Lung (tissue), 12 donors: ENCODE measurements around the gene TMEM150A. TPM values are rescaled to one million over a fixed set of nuclear protein-coding genes. Genes with fewer than 3 reads are reported as not detected.

Experiments used
- ATAC-seq: fragments of 200-7000 bp; cut with Tn5 transposase; one replicate; pipeline ENCODE4 v1.9.1; 2020; ENCODE audit warnings: moderate number of reproducible peaks; ENCODE audit not compliant: insufficient read depth, low FRiP score
- DNase-seq, 3 donors: peaks; one replicate each; pipeline ENCODE4 v3.0.0-alpha.2; 2013 to 2017
- H3K27ac ChIP-seq, 2 donors: one replicate each; pipeline ENCODE4 v1.5.1; 2013; ENCODE audit warnings: mild to moderate bottlenecking in 2 of 2, moderate library complexity in 2 of 2, control low read depth in 1 of 2, inconsistent platforms in 1 of 2, low read depth in 1 of 2, low read length in 1 of 2
- H3K27me3 ChIP-seq, 3 donors: one replicate each; pipeline ENCODE4 v1.5.1; 2013; ENCODE audit warnings: low read length in 2 of 3; ENCODE audit not compliant: control insufficient read depth in 3 of 3, insufficient read depth in 3 of 3
- H3K36me3 ChIP-seq, 4 donors: one replicate each; pipeline ENCODE4 v1.5.1; 2013; ENCODE audit warnings: low read length in 4 of 4, mild to moderate bottlenecking in 1 of 4, moderate library complexity in 1 of 4; ENCODE audit not compliant: control insufficient read depth in 4 of 4, insufficient read depth in 4 of 4
- H3K4me1 ChIP-seq, 5 donors: one replicate each; pipeline ENCODE4 v1.5.1; 2013; ENCODE audit warnings: low read length in 5 of 5, mild to moderate bottlenecking in 2 of 5, moderate library complexity in 1 of 5; ENCODE audit not compliant: control insufficient read depth in 5 of 5, insufficient read depth in 5 of 5
- H3K4me3 ChIP-seq: one replicate; pipeline ENCODE4 v1.5.1; 2013; ENCODE audit warnings: mild to moderate bottlenecking, control low read depth, moderate library complexity
- H3K9ac ChIP-seq, 2 donors: one replicate each; pipeline ENCODE4 v1.5.1; 2013; ENCODE audit warnings: low read length in 2 of 2, control low read depth in 1 of 2; ENCODE audit not compliant: insufficient read depth in 1 of 2
- H3K9me3 ChIP-seq, 4 donors: one replicate each; pipeline ENCODE4 v1.5.1; 2013; ENCODE audit warnings: low read length in 3 of 4, mild to moderate bottlenecking in 1 of 4, moderate library complexity in 1 of 4; ENCODE audit not compliant: control insufficient read depth in 4 of 4, insufficient read depth in 3 of 4
- WGBS, 2 donors: extraction: QIAGEN DNeasy Blood & Tissue Kit; methylation state at CpG; one replicate each; pipeline ENCODE4 v1.1.7; 2013; 5-methylcytosine and 5-hydroxymethylcytosine counted together
- polyA plus RNA-seq, 2 donors: library from polyadenylated mRNA; stranded (reverse); fragments of 200-250 nt; gene quantifications; one replicate each; pipeline ENCODE4 v1.2.1, GENCODE V29; 2013
- total RNA-seq, 2 donors: library from RNA; depleted of rRNA in 1 of 2; stranded (reverse); fragments of >200 nt in 1 of 2; gene quantifications; one replicate each; pipeline ENCODE4 v1.2.1, GENCODE V29; 2014 to 2021
- TF ChIP-seq, protein P1 (sequence below): IDR thresholded peaks from 2 replicates; pipeline ENCODE4 v1.5.1; 2012; ENCODE audit warnings: mild to moderate bottlenecking; ENCODE audit errors: control extremely low read depth, extremely low read depth
- donor health status: control.
- donor health status: control.
- donor health status: Bipolar disorder and iron deficiency.
- donor health status: healthy.
- donor health status: DM: yes; HTN: yes; CAD: no.

TMEM150A gene
- total and polyA plus RNA-seq, 4 donors = 10.2 to 48.6 (median 31.8) TPM

DNA sequence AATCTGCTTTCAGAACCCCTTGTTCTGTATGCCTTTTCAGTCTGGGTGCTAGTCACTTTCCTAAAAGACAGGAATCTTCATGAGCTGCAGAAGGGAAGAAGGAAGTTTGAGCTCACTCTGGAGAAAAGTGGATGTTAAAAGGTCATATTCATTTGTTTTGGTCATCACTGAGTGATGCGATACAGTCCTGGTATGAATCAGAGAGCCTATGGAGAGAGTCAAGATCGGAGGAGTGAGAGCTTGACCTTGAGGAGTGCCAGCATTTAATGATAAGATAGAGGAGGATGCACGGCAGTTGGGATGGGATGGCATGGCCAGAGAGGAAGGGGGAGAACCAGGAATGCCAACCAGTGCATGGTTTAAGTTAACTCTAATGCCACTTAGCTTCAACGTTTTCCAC, 33.1 kb upstream of the TMEM150A start:
- Histone ChIP-seq H3K9me3 (no peaks in the 10 kb centered on the region), H3K27ac (no peak overlapping the region), H3K27me3 (no peaks in the 10 kb centered on the region), H3K4me1 (no peaks in the 10 kb centered on the region), H3K36me3 (peaks cover 36 to 43% (median 38%) of the 10 kb centered on the region in 4 donors), H3K4me3 (no peak overlapping the region), H3K9ac (no peak overlapping the region)
- ATAC-seq (no peak), DNase-seq (no peak)
- 65 to 75% methylated on average over 4 of the region's 4 CpGs for WGBS, 2 donors
- TF ChIP-seq, protein P1, sequence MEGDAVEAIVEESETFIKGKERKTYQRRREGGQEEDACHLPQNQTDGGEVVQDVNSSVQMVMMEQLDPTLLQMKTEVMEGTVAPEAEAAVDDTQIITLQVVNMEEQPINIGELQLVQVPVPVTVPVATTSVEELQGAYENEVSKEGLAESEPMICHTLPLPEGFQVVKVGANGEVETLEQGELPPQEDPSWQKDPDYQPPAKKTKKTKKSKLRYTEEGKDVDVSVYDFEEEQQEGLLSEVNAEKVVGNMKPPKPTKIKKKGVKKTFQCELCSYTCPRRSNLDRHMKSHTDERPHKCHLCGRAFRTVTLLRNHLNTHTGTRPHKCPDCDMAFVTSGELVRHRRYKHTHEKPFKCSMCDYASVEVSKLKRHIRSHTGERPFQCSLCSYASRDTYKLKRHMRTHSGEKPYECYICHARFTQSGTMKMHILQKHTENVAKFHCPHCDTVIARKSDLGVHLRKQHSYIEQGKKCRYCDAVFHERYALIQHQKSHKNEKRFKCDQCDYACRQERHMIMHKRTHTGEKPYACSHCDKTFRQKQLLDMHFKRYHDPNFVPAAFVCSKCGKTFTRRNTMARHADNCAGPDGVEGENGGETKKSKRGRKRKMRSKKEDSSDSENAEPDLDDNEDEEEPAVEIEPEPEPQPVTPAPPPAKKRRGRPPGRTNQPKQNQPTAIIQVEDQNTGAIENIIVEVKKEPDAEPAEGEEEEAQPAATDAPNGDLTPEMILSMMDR = no peak

DNA sequence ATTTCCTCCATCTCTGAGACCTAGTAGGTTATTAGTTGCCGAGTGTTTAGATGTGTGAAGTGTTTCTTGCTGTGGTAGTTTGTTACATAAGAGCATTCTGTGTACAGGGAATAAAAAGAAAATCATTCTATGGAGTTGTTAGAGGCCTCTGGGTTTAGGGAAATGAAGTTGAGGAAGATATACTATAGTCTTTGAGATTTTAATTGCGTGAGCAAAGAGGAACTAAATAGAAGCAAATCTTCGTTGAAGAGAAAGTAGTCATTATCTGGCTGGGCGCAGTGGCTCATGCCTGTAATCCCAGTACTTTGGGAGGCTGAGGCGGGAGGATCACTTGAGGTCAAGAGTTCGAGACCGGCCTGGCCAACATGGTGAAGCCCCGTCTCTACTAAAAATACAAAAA, 32.5 kb upstream of the TMEM150A start:
- Histone ChIP-seq H3K27ac (no peak overlapping the region), H3K27me3 (no peaks in the 10 kb centered on the region), H3K4me3 (no peak overlapping the region), H3K4me1 (no peaks in the 10 kb centered on the region), H3K9ac (no peak overlapping the region), H3K9me3 (no peaks in the 10 kb centered on the region), H3K36me3 (peaks cover 36 to 43% (median 39%) of the 10 kb centered on the region in 4 donors)
- WGBS, 2 donors = 79 to 81% methylated on average over 8 of the region's 8 CpGs
- ATAC-seq (no peak), DNase-seq (no peak)
- TF ChIP-seq, protein P1 = no peak

DNA sequence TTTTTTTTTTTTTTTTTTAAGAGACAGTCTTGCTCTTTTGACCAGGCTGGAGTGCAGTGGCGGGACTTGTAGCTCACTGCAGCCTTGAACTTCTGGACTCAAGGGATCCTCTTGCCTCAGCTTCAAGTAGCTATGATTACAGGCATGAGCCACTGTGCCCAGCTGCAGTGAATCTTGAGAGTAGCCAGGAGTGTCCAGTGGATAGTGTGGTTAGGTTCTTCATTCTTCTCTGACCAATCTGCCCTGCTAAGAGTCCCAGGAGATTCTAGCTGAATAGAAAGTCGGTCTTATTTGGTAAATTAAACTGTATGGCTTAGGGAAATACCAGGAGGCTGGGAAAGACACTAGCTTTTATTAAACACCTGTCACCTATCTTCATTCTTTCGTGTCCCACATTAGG, 28.8 kb upstream of the TMEM150A start:
- Histone ChIP-seq H3K9me3 (no peaks in the 10 kb centered on the region), H3K9ac (no peak overlapping the region), H3K36me3 (peaks cover 17 to 41% (median 34%) of the 10 kb centered on the region in 4 donors), H3K27ac (no peak overlapping the region), H3K27me3 (no peaks in the 10 kb centered on the region), H3K4me1 (no peaks in the 10 kb centered on the region), H3K4me3 (no peak overlapping the region)
- 96 to 98% methylated on average over 3 of the region's 3 CpGs for WGBS, 2 donors
- TF ChIP-seq, protein P1 = no peak
- DNase-seq (no peak), ATAC-seq (no peak)

DNA sequence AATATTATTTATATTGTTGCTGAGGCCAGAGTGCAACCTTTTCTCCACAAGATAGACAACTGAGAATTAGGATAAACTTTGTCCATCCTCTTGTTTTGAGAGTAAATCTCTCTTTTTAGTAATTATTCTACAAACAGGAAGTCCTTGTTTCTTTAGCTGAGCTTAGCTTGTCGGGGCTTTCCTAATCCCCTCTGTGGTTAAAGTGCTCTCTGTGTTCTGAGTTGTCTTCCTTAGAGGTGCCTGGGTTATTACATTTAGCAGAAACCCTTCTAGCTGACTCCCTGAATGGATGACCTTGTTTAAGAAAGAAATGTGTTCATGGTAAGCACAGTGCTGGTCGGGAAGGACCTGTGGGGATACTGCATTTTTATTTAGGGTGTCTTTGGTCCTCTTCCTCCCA, 26.2 kb upstream of the TMEM150A start:
- Histone ChIP-seq H3K9me3 (no peaks in the 10 kb centered on the region), H3K9ac (no peak overlapping the region), H3K27ac (no peak overlapping the region), H3K27me3 (no peaks in the 10 kb centered on the region), H3K4me1 (peaks cover 0 to 5% (median 0%) of the 10 kb centered on the region in 5 donors), H3K4me3 (no peak overlapping the region), H3K36me3 (peaks cover 21 to 51% (median 40%) of the 10 kb centered on the region in 4 donors)
- WGBS, 2 donors = 57 to 65% methylated on average over 2 of the region's 2 CpGs
- TF ChIP-seq, protein P1 = no peak
- DNase-seq = no peak
- no peak for ATAC-seq
